ENCODE data around the gene PARD3B.

DNA sequence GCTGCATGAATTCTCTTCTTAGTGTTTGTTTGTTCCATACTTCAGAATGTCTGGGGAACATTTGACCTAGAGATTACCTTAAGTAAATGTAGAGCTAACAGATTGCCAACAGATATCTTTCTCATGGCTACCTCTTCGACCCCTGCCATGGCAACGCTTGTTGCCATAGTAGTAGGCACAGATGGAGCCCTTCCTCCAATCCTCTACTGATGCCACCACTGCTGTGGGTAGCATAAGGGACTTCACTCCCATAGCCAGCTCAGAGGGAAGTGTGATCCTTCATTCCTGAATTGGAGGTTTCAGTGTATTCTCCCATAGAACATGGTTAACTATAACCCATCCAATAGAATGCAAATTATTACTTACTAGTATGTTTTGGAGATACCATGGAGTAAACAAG is 593.5 kb downstream of the PARD3B start:
- no peak for TF ChIP-seq TAF1 (IDR thresholded peaks at IDR 0.05; ENCODE audit: borderline replicate concordance, low read depth, low read length)
- no peak for TF ChIP-seq POLR2A (IDR thresholded peaks at IDR 0.05; ENCODE audit: low read depth, low read length)
- TF ChIP-seq POLR2AphosphoS5 (IDR thresholded peaks at IDR 0.05; ENCODE audit: low read depth, low read length): no peak

Measured in GM12892 (cell line).